Peyer's patch (tissue), 4 donors: ENCODE results near the gene GMEB2. TPM values are rescaled to one million over a fixed set of nuclear protein-coding genes. Genes with fewer than 3 reads are reported as not detected.

Experiments
- DNase-seq, 3 donors: peaks; one replicate each; pipeline ENCODE4 v3.0.0-alpha.2; 2017 to 2019
- H3K27ac ChIP-seq, 4 donors: fragments of 200-600 bp; sonication (generic); one replicate each; pipeline ENCODE4 v1.5.1; 2016 to 2019
- H3K27me3 ChIP-seq, 2 donors: fragments of 200-600 bp; sonication (generic); one replicate each; pipeline ENCODE4 v1.5.1; 2019
- H3K36me3 ChIP-seq, 3 donors: fragments of 200-600 bp; sonication (generic); one replicate each; pipeline ENCODE4 v1.5.1; 2016 to 2019
- H3K4me1 ChIP-seq, 4 donors: fragments of 200-600 bp; sonication (generic); one replicate each; pipeline ENCODE4 v1.5.1; 2016 to 2019
- H3K4me3 ChIP-seq, 4 donors: fragments of 200-600 bp; sonication (generic); 1 replicate in 3 of 4; 2 replicates in 1 of 4; pipeline ENCODE4 v1.5.1; 2016 to 2019; ENCODE audit warnings: mild to moderate bottlenecking in 1 of 4
- H3K9me3 ChIP-seq, 4 donors: fragments of 200-600 bp; sonication (generic); one replicate each; pipeline ENCODE4 v1.5.1; 2016 to 2019; ENCODE audit warnings: mild to moderate bottlenecking in 1 of 4
- POLR2A ChIP-seq, 2 donors: fragments of 450-650 bp; IDR thresholded peaks; one replicate each; pipeline ENCODE4 v1.5.1; 2017; ENCODE audit warnings: antibody characterized with exemption in 2 of 2, mild to moderate bottlenecking in 2 of 2, moderate library complexity in 2 of 2
- total RNA-seq, 4 donors: library from RNA; depleted of rRNA; stranded (reverse); fragments of >200 nt; gene quantifications; one replicate each; pipeline ENCODE4 v1.1.0, GENCODE V29; 2016
- TF ChIP-seq, protein P1 (sequence below), 6 experiments: fragments of 450-650 bp in 4 of 6; fragments of 200-600 bp in 2 of 6; sonication (generic) in 1 of 6; IDR thresholded peaks; one replicate each; pipeline ENCODE4 v1.5.1; 2017 to 2019; ENCODE audit warnings: antibody characterized with exemption in 6 of 6, mild to moderate bottlenecking in 3 of 6, moderate library complexity in 1 of 6

The GMEB2 gene
- total RNA-seq, 4 donors from 2014 or later: 13.8 to 24.5 (median 17.1) TPM

DNA sequence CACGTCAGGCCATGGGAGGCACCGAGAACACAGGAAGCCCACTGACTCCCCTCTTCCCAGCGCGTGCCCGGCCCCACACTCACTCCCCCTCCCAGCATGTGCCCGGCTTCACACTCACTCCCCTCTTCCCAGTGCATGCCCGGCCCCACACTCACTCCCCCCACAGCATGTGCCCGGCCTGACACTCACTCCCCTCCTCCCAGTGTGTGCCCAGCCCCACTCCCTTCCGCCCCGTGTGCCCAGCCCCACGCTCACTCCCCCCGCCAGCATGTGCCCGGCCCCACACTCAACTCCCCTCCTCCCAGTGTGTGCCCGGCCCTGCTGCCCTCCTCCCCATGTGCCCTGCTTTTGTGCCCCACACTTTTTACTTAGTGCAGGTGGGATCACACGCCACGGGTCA is 41.0 kb upstream of the GMEB2 start:
- peaks cover 0 to 56% (median 0%) of the 10 kb centered on the region in 3 donors for H3K36me3 ChIP-seq
- H3K4me3 ChIP-seq: no peak overlapping the region
- no peaks in the 10 kb centered on the region for H3K27me3 ChIP-seq
- H3K4me1 ChIP-seq: no peaks in the 10 kb centered on the region
- no peak overlapping the region for H3K27ac ChIP-seq
- no peaks in the 10 kb centered on the region for H3K9me3 ChIP-seq
- TF ChIP-seq, protein P1, sequence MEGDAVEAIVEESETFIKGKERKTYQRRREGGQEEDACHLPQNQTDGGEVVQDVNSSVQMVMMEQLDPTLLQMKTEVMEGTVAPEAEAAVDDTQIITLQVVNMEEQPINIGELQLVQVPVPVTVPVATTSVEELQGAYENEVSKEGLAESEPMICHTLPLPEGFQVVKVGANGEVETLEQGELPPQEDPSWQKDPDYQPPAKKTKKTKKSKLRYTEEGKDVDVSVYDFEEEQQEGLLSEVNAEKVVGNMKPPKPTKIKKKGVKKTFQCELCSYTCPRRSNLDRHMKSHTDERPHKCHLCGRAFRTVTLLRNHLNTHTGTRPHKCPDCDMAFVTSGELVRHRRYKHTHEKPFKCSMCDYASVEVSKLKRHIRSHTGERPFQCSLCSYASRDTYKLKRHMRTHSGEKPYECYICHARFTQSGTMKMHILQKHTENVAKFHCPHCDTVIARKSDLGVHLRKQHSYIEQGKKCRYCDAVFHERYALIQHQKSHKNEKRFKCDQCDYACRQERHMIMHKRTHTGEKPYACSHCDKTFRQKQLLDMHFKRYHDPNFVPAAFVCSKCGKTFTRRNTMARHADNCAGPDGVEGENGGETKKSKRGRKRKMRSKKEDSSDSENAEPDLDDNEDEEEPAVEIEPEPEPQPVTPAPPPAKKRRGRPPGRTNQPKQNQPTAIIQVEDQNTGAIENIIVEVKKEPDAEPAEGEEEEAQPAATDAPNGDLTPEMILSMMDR (IDR thresholded peaks at IDR 0.05): no peak
- TF ChIP-seq POLR2A (IDR thresholded peaks at IDR 0.05): no peak
- DNase-seq: no peak

DNA sequence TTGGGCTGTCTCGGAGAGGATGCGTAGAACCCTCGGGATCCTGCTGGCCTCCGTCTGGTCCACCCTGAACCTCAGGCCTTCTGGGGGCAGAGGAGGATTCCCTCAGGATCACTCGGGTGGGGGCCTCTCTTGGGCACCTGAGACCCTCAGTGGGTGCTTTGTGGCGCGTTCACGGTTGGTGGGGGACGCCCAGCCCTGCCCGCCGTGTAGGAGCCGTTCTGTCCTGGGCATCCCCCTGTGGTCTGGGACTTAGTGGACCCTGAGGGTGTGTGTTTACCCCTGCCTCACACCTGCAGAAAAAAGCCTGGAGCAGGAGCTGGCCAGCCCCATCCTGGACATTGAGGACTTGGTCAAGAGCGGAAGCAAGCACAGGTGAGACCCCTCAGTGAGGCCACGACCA is 38.8 kb upstream of the GMEB2 start:
- Histone ChIP-seq H3K27ac (no peak overlapping the region), H3K36me3 (peaks cover 0 to 66% (median 0%) of the 10 kb centered on the region in 3 donors), H3K4me1 (no peaks in the 10 kb centered on the region), H3K27me3 (no peaks in the 10 kb centered on the region), H3K9me3 (no peaks in the 10 kb centered on the region), H3K4me3 (no peak overlapping the region)
- TF ChIP-seq, protein P1 (IDR thresholded peaks at IDR 0.05): no peak
- no peak for TF ChIP-seq POLR2A (IDR thresholded peaks at IDR 0.05)
- no peak for DNase-seq

DNA sequence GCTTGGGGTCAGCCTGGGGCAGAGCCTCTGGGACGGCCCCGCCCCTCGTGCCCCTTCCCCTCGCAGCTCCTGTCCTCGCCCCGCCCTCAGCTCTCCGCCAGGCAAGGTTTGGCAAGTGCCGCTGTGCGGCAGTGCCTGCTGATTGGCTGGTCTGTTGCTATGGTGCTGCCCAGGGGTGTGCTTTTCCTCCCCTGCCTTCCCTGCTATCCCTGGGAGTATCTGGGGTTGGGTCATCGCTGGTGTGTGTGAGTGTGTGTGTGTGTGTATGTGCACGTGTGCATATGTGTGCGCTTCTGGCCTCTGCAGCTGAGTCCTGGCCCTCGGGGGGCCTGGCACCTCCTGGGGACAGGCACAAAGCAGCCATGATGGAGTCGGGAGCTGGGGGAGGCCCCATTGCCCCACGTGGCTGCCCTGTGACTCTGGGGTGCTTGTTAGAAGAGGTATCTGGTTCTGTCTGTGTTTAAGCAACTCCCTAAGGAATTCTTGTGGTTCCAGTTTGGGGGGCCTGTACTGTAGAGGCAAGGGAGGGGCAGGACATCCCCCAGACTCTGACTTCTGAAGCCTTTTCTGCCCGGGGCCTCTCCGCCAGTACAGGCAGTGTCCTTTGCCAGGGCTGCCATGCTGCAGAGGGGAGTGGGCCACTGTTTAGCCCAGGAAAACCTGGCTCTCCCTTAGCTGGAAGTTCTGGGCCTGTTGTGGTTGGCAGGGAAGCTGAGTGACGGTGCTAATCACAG is 38.1 kb upstream of the GMEB2 start:
- TF ChIP-seq, protein P1 (IDR thresholded peaks at IDR 0.05): no peak
- TF ChIP-seq POLR2A (IDR thresholded peaks at IDR 0.05): no peak
- no peak overlapping the region for H3K4me3 ChIP-seq
- peaks cover 0 to 69% (median 0%) of the 10 kb centered on the region in 3 donors for H3K36me3 ChIP-seq
- no peaks in the 10 kb centered on the region for H3K9me3 ChIP-seq
- no peak overlapping the region for H3K27ac ChIP-seq
- H3K27me3 ChIP-seq: no peaks in the 10 kb centered on the region
- no peak for DNase-seq
- H3K4me1 ChIP-seq: no peaks in the 10 kb centered on the region

DNA sequence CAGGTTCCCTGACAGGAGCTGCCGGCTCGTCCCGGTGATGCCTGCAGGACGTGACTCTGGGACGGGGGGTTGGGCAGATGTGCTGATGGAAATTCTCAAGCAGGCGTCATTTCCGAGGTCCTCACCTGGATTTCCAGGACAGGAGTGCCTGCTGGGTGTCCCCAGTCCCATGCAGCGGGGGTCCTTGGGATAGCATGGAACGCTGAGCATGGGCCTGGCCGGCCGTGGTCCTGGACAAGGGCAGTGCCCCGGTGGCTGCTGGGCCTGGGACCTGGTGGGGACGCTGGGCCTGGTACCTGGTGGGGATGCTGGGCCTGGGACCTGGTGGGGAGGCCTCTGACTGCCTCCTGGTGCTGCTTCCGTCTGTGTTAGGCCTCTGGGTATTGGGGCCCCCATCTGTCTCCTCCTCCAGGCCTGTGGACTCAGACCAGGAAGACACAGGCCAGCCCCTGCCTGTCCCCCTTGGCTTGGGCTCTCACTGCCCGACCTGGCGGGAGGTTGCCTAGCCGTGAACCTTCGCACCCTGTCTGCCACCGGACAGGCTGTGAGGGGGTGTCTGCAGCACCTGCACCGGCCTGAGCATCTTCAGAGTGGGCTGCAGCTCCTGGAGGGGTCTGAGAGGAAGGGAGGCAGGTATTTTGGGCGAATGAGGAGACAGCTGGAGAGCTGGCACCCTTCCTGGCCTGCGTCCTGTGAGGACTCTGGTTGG is 37.4 kb upstream of the GMEB2 start:
- H3K36me3 ChIP-seq: peaks cover 0 to 69% (median 0%) of the 10 kb centered on the region in 3 donors
- no peak for TF ChIP-seq POLR2A (IDR thresholded peaks at IDR 0.05)

DNA sequence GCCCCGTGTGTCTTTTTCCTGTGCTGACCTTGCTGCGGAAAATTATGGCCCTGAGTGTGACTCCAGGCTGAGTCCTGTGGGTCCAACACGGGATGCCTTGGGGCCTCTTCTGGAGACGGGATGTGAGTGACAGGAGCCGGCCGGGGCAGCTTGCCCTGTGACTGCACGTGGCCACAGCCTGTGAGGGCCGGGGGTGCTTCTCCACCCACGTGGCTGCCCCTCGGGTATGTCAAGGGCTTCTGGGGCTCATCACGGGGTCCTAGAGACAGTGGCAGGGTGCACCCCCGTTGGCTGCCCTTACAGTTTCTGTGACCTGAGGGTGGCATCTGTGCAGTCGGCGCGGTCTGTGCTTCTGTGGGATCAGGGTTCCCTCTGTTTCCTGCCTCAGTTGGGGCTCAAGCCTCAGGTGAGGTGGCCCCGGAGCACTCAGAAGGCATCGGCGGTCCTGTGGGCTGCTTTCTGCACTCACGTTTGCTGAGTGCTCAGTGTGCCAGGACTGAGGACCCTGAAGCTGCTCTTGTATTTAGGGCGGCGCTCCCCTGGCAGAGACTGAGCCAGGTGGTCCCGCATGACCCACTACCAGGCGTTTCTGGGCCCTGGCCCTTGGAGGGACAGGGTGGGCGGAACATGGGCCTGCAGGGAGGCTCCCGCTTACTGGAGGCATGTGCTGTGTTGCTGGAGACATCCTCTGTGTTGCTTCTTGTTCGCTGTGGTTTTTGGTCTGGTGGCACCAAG is 36.6 kb upstream of the GMEB2 start:
- Histone ChIP-seq H3K9me3 (no peaks in the 10 kb centered on the region), H3K4me3 (no peak overlapping the region), H3K4me1 (peaks cover 0 to 11% (median 0%) of the 10 kb centered on the region in 4 donors), H3K27me3 (no peaks in the 10 kb centered on the region), H3K27ac (no peak overlapping the region), H3K36me3 (peaks cover 0 to 65% (median 0%) of the 10 kb centered on the region in 3 donors)
- TF ChIP-seq, protein P1 (IDR thresholded peaks at IDR 0.05): no peak
- TF ChIP-seq POLR2A (IDR thresholded peaks at IDR 0.05): no peak
- no peak for DNase-seq

More for the DNA sequence above, 37.4 kb upstream of the GMEB2 start:
- Histone ChIP-seq H3K27ac (no peak overlapping the region), H3K9me3 (no peaks in the 10 kb centered on the region), H3K27me3 (no peaks in the 10 kb centered on the region), H3K4me3 (no peak overlapping the region), H3K4me1 (peaks cover 0 to 6% (median 0%) of the 10 kb centered on the region in 4 donors)
- no peak for DNase-seq
